Stimulated activated CD8-positive, alpha-beta memory T cell treated with anti-CD3 and anti-CD28 coated beads, Interleukin-15, amount 100 ng/mL, for 4 hours (primary cell): Measurements from ENCODE around the gene PCDHAC2.

Experiments
- DNase-seq, 2 donors: peaks; one replicate each; pipeline ENCODE4 v3.0.0-alpha.2; 2020; ENCODE audit warnings: low read depth in 2 of 2

PCDHAC2 gene, protein sequence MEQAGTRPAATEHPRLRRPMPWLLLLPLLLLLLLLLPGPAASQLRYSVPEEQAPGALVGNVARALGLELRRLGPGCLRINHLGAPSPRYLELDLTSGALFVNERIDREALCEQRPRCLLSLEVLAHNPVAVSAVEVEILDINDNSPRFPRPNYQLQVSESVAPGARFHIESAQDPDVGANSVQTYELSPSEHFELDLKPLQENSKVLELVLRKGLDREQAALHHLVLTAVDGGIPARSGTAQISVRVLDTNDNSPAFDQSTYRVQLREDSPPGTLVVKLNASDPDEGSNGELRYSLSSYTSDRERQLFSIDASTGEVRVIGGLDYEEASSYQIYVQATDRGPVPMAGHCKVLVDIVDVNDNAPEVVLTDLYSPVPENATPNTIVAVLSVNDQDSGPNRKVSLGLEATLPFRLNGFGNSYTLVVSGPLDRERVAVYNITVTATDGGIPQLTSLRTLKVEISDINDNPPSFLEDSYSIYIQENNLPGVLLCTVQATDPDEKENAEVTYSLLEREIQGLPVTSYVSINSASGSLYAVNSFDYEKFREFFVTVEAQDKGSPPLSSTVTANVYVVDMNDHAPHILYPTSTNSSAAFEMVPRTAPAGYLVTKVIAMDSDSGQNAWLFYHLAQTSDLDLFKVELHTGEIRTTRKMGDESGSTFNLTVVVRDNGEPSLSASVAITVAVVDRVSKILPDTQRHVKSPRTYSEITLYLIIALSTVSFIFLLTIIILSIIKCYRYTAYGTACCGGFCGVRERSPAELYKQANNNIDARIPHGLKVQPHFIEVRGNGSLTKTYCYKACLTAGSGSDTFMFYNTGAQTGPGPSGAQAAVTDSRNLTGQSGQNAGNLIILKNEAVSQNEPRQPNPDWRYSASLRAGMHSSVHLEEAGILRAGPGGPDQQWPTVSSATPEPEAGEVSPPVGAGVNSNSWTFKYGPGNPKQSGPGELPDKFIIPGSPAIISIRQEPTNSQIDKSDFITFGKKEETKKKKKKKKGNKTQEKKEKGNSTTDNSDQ

DNA sequence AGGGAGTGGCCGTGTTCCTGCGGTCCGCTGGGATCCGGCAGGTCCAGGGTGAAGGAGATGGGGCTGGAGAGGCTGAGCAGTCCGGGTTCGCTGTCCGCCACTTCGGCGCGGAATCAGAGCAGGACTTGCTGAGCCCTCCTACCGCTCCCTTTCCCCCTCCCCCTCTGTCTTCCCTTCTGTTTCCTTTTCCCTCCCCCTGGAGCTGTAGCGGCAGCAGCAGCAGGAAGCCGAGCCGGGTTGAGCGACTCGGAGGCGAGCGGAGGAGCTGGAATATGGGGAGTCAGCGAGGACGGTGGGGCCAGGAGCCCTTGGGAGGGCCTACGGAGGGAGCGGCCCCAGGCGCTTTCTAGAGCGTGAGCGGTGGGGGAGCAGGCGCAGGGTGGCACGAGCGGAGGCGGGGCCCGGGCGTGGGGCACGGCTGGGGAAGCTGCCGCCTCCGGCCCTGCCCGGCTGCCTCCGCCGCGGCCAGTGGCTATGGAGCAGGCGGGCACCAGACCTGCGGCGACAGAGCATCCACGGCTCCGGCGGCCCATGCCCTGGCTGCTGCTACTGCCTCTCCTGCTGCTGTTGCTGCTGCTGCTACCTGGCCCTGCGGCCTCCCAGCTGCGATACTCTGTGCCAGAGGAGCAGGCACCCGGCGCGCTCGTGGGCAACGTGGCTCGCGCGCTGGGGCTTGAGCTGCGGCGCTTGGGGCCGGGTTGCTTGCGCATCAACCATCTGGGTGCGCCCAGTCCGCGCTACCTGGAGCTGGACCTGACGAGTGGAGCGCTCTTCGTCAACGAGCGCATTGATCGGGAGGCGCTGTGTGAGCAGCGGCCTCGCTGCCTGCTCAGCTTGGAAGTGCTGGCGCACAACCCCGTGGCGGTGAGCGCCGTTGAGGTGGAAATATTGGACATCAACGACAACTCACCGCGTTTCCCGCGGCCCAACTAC, at the start of gene PCDHAC2:
TSS of gene PCDHAC2 (plus strand) at position 184 of the 933 bp plus-strand sequence. CDS start at position 475, 291 bp downstream.
- no peak for DNase-seq

DNA sequence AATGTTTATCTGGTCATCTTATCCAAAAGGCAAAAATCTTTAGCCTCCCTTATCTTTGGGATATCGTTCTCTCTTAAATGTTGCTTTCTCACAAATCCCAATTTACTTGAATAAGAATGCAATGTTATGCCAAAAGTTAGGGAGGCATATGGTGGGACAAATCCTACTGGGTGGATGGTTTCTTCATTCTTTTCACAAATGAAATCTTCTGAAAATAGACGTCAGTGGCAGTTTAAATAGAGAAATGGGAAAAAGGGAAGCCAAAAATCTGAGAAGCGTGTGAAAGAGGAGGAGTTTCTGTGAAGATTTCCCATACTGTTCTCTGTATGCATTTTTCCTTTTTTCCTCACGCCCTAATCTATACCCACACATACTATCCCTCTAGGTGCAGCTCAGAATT, 42.7 kb upstream of the PCDHAC2 start:
- DNase-seq, result no peak

DNA sequence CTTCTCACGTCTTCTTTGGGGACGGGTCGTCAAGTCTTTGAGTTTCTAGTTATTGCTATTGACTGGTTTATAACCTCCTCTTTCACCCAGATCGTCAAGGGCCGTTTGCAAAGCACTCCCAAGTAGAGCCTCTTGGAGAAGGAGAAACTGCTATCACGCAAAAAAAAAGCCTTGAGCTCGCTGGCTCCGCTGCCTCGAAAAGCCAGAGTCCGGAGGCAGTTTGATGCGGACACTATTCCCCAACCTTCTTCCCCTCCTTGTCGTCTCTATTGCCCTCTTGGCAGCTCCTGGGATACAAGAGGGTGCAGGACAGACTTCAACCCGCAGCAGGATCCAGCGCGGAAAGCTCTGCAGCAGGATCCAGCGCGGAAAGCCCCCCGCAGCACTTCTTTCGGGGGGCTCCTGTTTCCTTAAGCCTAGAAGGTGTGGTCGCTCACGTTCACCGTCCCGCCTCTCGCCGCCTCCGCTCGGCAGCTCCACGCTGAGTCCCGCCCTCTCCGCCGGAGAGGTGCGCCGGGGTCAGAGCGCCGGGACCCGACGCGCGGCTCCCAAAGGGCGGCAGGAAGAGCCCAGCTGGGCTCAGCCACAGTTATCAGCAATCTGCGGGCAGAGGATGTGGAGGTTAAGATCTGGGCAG, 40.4 kb upstream of the PCDHAC2 start, which contains the start of gene PCDHAC1:
TSS of gene PCDHAC1 (plus strand) at position 494 of the 637 bp plus-strand sequence. CDS start 594 bp downstream, outside the sequence.
- DNase-seq, result no peak

DNA sequence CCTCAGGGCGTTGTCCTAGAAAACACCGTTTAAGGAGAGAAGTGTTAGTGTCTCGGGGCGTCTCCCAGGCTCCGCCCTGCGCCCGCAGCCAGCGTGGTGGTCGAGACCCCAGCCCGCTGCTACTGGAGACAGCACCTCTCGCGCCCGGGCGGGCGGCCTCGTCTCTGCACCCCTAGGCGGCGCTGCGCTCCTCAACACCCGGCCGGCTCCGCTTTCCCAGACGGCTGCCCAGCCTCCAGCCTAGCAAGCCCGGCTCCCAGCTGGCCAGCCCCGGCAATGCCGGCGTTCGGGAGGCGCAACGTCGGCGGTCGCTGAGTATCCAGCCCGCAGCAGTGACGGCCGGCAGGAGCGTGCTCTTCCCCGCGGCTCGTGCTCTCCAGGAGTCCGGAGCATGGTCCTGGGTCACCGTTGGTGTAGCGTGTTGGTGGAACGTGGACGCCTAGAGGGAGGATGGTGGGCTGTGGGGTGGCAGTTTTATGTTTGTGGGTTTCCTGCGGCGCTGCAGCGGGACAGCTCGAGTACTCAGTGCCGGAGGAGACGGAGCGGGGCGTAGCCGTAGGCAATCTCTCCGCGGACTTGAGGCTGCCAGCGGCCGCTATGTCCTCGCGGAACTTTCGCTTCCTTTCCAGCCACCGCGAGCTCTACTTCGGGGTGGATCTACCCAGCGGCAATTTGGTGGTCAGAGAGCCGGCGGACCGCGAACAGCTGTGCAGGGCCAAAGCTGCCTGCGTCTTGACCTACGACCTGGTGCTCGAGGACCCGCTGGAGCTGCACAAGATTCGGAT, 39.6 kb upstream of the PCDHAC2 start:
- DNase-seq, result no peak

DNA sequence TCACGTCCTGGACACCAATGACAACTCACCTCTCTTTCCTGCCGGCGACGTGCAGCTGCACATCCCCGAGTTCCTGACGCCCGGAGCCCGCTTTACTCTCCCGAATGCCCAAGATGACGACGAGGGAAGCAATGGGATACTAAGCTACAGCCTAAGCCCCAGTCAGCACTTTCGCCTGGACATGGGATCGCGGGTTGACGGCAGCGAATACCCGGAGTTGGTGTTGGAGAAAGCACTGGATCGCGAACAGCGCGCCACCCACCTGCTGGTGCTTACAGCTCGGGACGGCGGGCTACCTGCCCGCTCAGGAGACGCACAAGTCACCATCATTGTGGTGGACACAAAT, 39.1 kb upstream of the PCDHAC2 start:
- no peak for DNase-seq

DNA sequence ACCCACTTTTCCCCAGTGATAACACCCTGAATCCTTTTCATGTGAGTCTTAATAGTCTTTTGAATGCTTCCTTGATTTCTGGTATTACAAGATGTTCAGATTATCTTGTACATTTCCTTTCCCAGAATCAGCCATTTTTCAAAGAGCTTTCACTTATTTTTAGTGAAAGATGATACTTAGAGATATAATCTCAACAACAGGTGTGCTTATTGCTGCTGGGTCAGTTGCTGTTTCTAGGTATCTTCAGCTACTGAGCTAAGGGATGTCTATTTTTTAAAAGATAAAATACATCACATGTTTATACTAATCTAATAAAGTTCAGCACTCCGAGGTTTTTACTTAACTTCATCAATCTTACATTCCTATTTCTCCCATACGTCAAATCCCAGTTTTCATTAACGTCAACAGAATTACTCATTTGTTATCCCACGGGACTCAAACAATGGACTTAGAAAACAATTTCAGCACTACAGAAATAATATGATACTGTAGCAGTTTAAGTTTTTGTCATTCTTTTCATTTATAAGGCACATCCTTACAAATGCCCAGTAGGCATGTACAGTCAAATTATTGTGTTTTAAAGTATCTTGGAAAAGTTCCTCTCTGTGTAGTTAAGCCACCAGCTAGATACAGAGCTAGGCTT, 31.2 kb upstream of the PCDHAC2 start:
- no peak for DNase-seq

DNA sequence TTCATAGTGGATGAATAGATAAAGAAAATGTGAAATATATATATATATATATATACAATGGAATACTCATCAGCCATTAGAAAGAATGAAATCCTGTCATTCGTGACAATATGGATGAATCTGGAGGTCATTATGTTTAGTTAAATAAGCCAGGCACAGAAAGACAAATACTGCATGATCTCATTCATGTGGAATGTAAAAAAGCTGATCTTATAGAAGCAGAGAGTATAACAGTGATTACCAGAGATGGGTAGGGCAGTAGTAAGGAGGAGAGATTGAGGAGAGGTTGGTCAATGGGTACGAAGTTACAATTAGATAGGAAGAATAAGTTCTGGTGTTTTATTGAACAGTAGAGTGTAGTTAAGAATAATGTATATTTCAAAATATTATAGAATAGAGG, 19.7 kb upstream of the PCDHAC2 start:
- DNase-seq, result no peak

DNA sequence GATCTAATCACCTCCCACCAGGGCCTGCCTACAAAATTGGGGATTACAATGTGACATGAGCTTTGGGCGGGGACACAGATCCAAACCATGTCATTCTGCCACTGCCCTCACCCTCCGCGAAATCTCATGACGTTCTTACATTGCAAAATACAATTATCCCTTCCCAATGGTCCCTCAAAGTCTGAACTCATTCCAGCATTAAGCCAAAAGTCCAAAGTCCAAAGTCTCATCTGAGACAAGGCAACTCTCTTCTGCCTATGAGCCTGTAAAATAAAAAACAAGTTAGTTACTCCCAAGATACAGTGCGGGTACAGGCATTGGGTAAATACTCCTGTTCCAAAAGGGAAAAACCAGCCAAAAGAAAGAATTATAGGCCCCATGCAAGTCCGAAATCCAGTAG, 14.6 kb upstream of the PCDHAC2 start:
- DNase-seq, result no peak

DNA sequence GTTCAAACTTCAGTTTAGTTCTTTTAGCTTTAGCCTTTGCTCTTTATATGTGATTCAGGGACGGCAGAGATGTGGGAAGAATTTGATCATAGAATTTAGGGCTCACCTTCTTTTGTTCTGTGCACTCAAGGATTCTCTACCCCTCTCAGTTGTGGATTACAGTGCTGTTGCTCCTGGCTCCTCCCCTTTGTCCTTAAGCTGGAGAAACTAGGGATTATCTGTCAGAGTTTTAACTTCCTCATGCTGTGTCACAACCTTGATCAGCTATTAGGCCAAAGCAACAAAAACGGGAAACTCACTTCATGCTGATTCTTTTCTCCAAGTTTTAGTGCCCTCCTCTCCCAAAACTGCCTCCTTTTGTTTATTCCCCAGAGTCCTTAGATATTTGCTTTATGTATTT, 13.0 kb upstream of the PCDHAC2 start:
- DNase-seq, result no peak

DNA sequence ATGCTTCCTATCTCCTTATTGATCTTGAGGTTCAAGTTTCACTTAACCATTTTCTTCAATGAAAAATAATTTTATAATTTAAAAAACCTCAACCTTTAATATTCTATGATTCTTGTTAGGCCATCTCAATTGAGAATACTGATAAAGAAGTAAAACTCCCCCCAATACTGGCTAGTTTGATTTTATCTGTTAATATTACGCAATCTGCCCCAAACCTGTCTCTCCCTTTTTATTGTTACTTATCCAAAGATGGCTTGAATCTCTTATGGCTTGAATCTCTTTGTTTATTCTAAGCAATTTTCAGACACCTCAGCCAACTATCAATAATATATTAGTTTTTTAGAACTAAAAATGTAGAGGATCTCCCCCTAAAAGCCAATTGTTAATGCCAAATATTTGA, 4.1 kb upstream of the PCDHAC2 start:
- DNase-seq, result no peak

DNA sequence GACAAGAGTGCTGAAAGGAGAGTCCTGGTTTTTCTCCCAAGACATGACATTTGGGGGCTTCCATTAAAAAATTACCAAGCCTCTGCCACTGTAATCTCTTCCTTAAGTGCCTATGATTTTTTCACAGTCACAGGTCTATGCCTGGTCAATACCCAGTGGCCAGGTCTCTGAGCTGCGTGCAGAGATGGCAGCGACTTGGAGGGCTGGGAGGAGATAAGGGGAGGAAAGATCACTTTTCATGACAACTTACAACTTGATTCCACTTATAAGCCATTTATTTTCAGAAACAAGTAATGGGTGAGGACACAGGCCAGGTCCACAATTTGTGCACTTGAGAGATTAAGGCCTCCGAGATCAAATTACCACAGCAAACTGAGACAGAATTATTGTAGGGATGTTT, 1.9 kb upstream of the PCDHAC2 start:
- no peak for DNase-seq

DNA sequence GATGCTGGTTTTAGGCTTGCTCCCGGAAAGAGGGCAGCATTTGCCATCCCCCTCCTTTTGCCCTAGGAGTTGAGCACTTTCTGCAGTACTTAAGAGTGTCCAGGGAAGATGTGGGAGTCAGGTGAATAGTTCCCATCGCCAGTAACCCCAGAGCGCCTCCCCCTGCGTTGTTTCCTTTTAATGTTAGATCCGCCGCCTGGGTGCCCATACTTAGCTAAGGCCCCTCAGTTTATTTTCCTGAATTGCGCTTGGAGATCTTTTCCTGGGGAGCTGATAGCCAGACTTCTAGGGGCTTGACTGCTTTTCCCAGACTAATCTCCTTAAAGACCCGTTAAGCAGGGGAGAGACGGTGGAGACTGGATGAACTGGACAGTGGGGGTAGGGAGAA, 377 bp upstream of the PCDHAC2 start:
- no peak for DNase-seq

DNA sequence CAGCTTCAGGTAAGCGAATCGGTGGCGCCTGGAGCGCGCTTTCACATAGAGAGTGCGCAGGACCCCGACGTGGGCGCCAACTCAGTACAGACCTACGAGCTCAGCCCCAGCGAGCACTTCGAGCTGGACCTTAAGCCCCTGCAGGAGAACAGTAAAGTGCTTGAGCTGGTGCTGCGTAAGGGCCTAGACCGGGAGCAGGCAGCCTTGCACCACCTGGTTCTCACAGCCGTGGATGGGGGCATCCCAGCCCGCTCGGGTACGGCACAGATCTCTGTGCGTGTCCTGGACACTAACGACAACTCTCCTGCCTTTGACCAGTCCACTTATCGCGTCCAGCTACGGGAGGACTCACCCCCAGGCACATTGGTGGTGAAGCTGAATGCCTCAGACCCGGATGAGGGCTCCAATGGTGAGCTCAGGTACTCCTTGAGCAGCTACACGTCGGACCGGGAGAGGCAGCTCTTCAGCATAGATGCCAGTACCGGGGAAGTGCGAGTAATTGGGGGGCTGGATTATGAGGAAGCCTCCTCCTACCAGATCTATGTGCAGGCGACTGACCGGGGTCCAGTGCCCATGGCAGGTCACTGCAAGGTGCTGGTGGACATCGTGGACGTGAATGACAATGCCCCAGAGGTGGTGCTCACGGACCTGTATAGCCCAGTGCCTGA, 1.1 kb downstream of the PCDHAC2 start:
- no peak for DNase-seq

DNA sequence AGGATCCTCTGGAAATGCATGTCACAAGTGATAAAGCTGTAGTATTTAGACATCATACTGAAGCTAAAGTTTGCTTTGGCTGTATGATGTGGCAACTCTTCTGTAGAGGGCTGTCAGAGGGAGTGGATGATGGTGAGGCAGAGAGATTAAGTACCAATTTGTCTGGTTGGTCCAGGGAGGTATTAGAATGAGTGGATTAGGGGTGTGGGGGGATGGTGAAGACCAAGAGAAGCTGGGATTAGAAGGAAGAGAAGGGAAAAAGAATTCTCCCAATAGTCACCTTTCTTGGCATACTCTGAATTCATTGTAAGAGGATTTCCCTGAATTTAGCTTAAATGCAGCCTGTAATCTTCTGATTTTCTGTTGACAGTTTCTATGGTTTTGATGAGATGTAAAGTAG, 3.6 kb downstream of the PCDHAC2 start:
- no peak for DNase-seq

DNA sequence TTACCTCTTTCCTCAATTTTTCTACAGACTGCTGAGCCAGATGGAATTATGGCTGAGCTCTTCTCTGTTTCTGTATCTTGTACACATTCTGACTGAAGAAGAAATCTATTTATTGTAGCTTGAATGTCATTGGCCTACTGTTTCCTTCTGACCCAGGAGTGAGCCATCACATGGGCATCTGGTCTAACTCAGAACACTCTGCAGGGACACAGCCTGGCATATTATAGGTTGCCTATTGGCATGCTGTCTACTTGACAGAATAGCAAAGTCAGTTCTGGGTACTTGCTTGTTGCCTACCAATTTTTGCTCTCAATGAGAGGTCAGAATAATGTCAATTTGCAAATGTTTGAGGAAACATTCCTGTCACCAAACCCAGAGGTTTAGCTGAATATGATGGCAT, 7.3 kb downstream of the PCDHAC2 start:
- DNase-seq, result no peak

DNA sequence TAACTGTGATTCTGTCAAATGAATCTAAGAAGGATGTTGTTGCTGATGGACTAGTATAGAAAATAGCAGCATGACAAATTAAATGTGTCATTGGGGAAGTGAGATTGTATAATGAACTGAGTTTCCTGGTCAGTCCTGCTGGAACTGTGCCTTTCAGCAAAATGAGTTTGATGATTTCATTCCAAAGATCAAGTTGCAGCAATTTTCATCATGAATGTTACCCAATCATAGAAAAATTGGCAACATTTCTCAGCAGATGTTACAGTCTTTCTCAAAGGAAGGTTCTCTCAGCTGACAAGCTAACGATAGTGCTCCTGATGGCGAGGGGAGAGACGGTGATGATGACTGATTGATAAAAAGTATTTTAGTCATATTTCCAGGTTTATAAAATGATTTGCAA, 10.7 kb downstream of the PCDHAC2 start:
- DNase-seq, result no peak

DNA sequence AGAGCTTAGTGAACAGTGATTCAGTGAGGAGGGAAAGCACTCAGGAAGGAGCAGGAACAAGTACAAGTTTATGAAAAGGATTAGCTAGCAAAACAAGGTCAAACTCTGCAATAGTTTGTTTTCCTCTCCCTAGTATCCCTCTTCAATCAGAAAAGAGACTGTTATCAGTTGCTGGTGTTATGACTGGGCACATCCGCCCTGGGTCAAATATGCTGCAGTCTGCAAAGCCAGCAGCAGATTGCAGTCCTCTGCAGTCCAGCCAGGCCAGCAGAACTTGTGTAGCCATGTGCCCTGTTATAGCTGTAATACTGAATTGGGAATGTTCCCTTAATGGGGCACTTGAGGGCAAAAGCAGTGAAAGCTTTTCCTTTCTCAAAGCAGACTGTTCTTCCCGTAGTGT, 12.0 kb downstream of the PCDHAC2 start:
- no peak for DNase-seq

DNA sequence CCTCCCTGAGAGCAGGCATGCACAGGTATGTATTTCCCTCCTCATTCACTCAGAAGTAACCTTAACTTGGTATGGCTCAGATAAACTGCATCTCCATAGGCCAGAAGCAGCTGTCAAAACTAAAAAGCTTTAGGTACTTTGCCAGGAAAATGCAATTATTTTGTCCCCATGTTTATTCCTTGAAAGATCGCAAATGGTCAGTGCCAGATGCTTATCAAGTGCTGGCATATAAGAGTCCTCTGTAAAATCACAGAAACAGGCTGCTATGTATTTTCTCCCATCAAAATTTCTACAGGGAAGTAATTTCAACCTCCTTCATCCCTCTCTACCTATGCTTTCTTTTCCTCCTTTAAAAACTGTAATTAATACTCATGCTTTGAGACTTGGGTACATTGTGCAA, 12.7 kb downstream of the PCDHAC2 start:
- no peak for DNase-seq

DNA sequence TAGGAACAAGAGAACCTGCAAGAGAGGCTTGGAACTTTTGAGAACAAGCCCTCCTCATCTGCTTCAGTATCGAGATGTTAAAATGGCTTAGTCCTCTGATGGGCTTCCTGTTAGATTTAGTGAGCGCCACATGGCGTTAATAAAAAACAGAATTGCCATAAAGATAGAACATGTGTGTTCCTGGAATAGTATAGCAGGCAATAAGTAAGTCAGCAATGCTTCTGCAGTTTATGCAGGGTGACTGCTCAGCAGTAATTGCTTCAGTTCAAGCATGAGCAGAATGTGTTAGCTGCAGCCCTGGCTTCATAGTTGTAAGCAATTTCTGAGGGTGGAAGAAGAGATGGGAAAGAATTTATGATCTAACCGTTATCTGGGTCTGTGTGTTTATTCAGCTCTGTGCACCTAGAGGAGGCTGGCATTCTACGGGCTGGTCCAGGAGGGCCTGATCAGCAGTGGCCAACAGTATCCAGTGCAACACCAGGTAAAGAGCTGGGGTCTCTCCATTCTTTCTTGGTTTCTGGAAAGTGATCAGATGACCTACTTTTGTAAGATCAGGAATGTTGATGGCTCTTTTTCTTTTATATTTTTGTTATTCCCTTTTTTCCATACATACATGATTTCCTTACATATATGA, 15.9 kb downstream of the PCDHAC2 start:
- no peak for DNase-seq
